ENCODE data around the gene FHL2. TPM values are rescaled to one million over a fixed set of nuclear protein-coding genes. Genes with fewer than 3 reads are reported as not detected.

FHL2 gene
- total and polyA plus RNA-seq, 9 of the 15 experiments (the other 6 are each of a cell fraction or from before 2014, with no cell fraction given), result 7.5 to 33.1 (median 23.9) TPM

- TF ChIP-seq ARID3A (IDR thresholded peaks at IDR 0.05; ENCODE audit: borderline replicate concordance, low read depth, low read length) (no peak), FOXP4 (CRISPR knock-in tag; IDR thresholded peaks at IDR 0.05; ENCODE audit: borderline replicate concordance) (no peak), ZNF507 (tag; conservative IDR thresholded peaks at IDR 0.05) (no peak), HDAC3 (IDR thresholded peaks at IDR 0.05; ENCODE audit: borderline replicate concordance, partially characterized antibody) (no peak), NRF1 (conservative IDR thresholded peaks at IDR 0.05 in 1 of 2, IDR thresholded peaks at IDR 0.05 in 1 of 2) (0 out of 4 replicates have a peak, but pooled peaks have one; percentile 21 to 25), ZNF561 (CRISPR knock-in tag; conservative IDR thresholded peaks at IDR 0.05) (no peak), ZNF277 (CRISPR knock-in tag; IDR thresholded peaks at IDR 0.05; ENCODE audit: borderline replicate concordance) (no peak), THRAP3 (IDR thresholded peaks at IDR 0.05; ENCODE audit: borderline replicate concordance) (no peak), ELK1 (CRISPR knock-in tag; IDR thresholded peaks at IDR 0.05) (no peak), SLC30A9 (CRISPR knock-in tag; IDR thresholded peaks at IDR 0.05) (no peak), ZNF143 (CRISPR knock-in tag; IDR thresholded peaks at IDR 0.05) (peak; percentile 78), ID3 (CRISPR knock-in tag; IDR thresholded peaks at IDR 0.05) (no peak), ID3 (tag; IDR thresholded peaks at IDR 0.05) (peak; percentile 77), NFE2L1 (tag; IDR thresholded peaks at IDR 0.05; ENCODE audit: borderline replicate concordance, low read depth) (no peak), FOS (IDR thresholded peaks at IDR 0.05; ENCODE audit: extremely low read depth, insufficient read length) (no peak), ZBED1 (IDR thresholded peaks at IDR 0.05) (no peak), ZNF324 (CRISPR knock-in tag; IDR thresholded peaks at IDR 0.05) (no peak), BCOR (IDR thresholded peaks at IDR 0.05) (no peak), ZNF583 (CRISPR knock-in tag; IDR thresholded peaks at IDR 0.05) (peak; percentile 70; the same call in 1 of the 2 replicates)
These were observed 61.5 kb downstream of the FHL2 start, which contains the start of gene C2orf49 (continued) for GRCh38 chr2:105337122-105338019.
